AG09309 (cell line): ENCODE data around the gene HSD11B2.

Source experiments
- DNase-seq: peaks from one replicate; pipeline ENCODE4 v3.0.0-alpha.2; 2010; ENCODE audit warnings: low read depth
- H3K4me3 ChIP-seq: 2 replicates; pipeline ENCODE4 v1.5.1; 2011; ENCODE audit warnings: mild to moderate bottlenecking, low read depth, low read length, moderate library complexity; ENCODE audit not compliant: control insufficient read depth
- CTCF ChIP-seq: IDR thresholded peaks from 2 replicates; pipeline ENCODE4 v1.5.1; 2011; ENCODE audit warnings: mild to moderate bottlenecking, low read depth, low read length, inconsistent platforms; ENCODE audit not compliant: insufficient read depth, control insufficient read depth; ENCODE audit errors: missing control alignments

The HSD11B2 gene

GRCh38 chr16:67415872-67416793 lies 14.8 kb upstream of the HSD11B2 start, which contains the start of gene ZDHHC1:
Gene ZDHHC1 (minus strand): TSS chr16:67416477. CDS start chr16:67407775, 8,702 bp downstream.
- H3K4me3 ChIP-seq: peak within 1 kb of the TSS; percentile 50
- peak; percentile 24 for TF ChIP-seq CTCF
- DNase-seq: no peak

- H3K4me3 ChIP-seq: no peak overlapping the region
- DNase-seq: no peak
- no peak for TF ChIP-seq CTCF
These were observed 13.4 kb upstream of the HSD11B2 start for GRCh38 chr16:67417333-67418061.

GRCh38 chr16:67419502-67419901 lies 11.4 kb upstream of the HSD11B2 start:
- no peak for DNase-seq
- no peak overlapping the region for H3K4me3 ChIP-seq
- no peak for TF ChIP-seq CTCF

GRCh38 chr16:67419931-67420330 lies 11.0 kb upstream of the HSD11B2 start:
- no peak for TF ChIP-seq CTCF
- H3K4me3 ChIP-seq: no peak overlapping the region
- DNase-seq: no peak

- TF ChIP-seq CTCF: no peak
- no peak for DNase-seq
- no peak overlapping the region for H3K4me3 ChIP-seq
These were observed 9.9 kb upstream of the HSD11B2 start for GRCh38 chr16:67421030-67421429.

GRCh38 chr16:67423015-67423414 lies 7.9 kb upstream of the HSD11B2 start:
- DNase-seq: no peak
- no peak for TF ChIP-seq CTCF
- H3K4me3 ChIP-seq: no peak overlapping the region
